CD4-positive, alpha-beta memory T cell (primary cell): ENCODE data around the gene ACOX2. TPM values are rescaled to one million over a fixed set of nuclear protein-coding genes. Genes with fewer than 3 reads are reported as not detected.

Experiments
- CTCF ChIA-PET: fragments of 350-600 bp; sonication (Branson Sonifier 250); formaldehyde crosslinking; loops from one replicate; lab custom pipeline; 2021; ENCODE audit warnings: inconsistent platforms; ENCODE audit not compliant: partially characterized antibody; lab: Charles Lee
- POLR2A ChIA-PET: fragments of 350-600 bp; sonication (Branson Sonifier 250); formaldehyde crosslinking; loops from one replicate; lab custom pipeline; 2021; ENCODE audit not compliant: partially characterized antibody; lab: Charles Lee
- DNase-seq, 5 donors: peaks; one replicate each; pipeline versions ENCODE4 v3.0.0 to v3.0.0-alpha.2; 2020 to 2022; ENCODE audit warnings: mixed read lengths in 1 of 5
- H3K27ac ChIP-seq: one replicate; pipeline ENCODE4 v1.7.0; 2013; ENCODE audit warnings: low read depth, low read length
- H3K27me3 ChIP-seq: 2 replicates; pipeline ENCODE4 v1.7.0; 2013; ENCODE audit warnings: mild to moderate bottlenecking, low read length, moderate library complexity; ENCODE audit not compliant: insufficient read depth
- H3K36me3 ChIP-seq: 2 replicates; pipeline ENCODE4 v1.7.0; 2013; ENCODE audit warnings: mild to moderate bottlenecking, low read length, moderate library complexity; ENCODE audit not compliant: insufficient read depth
- H3K4me1 ChIP-seq: 2 replicates; pipeline ENCODE4 v1.7.0; 2013; ENCODE audit warnings: mild to moderate bottlenecking, low read length, moderate library complexity; ENCODE audit not compliant: insufficient read depth
- H3K4me3 ChIP-seq, 2 donors: one replicate each; pipeline ENCODE4 v1.7.0; 2013; ENCODE audit warnings: low read length in 2 of 2, mild to moderate bottlenecking in 1 of 2
- H3K9me3 ChIP-seq, 2 donors: one replicate each; pipeline ENCODE4 v1.7.0; 2013; ENCODE audit warnings: low read length in 2 of 2, control low read depth in 1 of 2; ENCODE audit not compliant: control insufficient read depth in 1 of 2
- H3K27ac Mint-ChIP-seq, 7 donors: one replicate each; pipeline ENCODE4 v1.8.0; 2020 to 2021; ENCODE audit warnings: mixed read lengths in 7 of 7, mild to moderate bottlenecking in 6 of 7, inconsistent platforms in 3 of 7, moderate library complexity in 3 of 7
- H3K27me3 Mint-ChIP-seq, 2 donors: one replicate each; pipeline ENCODE4 v1.8.0; 2020 to 2021; ENCODE audit warnings: mixed read lengths in 2 of 2
- H3K36me3 Mint-ChIP-seq, 2 donors: one replicate each; pipeline ENCODE4 v1.8.0; 2020 to 2021; ENCODE audit warnings: mixed read lengths in 2 of 2, inconsistent platforms in 1 of 2, mild to moderate bottlenecking in 1 of 2
- H3K4me1 Mint-ChIP-seq, 4 donors: one replicate each; pipeline ENCODE4 v1.8.0; 2020 to 2021; ENCODE audit warnings: mixed read lengths in 4 of 4, mild to moderate bottlenecking in 1 of 4
- H3K4me3 Mint-ChIP-seq, 8 donors: one replicate each; pipeline ENCODE4 v1.8.0; 2020 to 2021; ENCODE audit warnings: mixed read lengths in 8 of 8, mild to moderate bottlenecking in 7 of 8, moderate library complexity in 6 of 8, inconsistent platforms in 3 of 8
- H3K9me3 Mint-ChIP-seq, 8 donors: one replicate each; pipeline ENCODE4 v1.8.0; 2020 to 2021; ENCODE audit warnings: mixed read lengths in 8 of 8, mild to moderate bottlenecking in 5 of 8, inconsistent platforms in 3 of 8, moderate library complexity in 1 of 8
- intact Hi-C: fragments of 100-400 bp; cut with micrococcal nuclease; formaldehyde crosslinking; loops from one replicate; pipeline ENCODE4 v1.15.1; 2023
- polyA plus RNA-seq, 2 donors: library from polyadenylated mRNA; unstranded; fragments of 300-500 nt; fragmentation: Illumina TruSeq; gene quantifications; one replicate each; pipeline ENCODE4 v1.2.3, GENCODE V29; 2021
- total RNA-seq, 2 experiments: library from RNA; stranded (reverse); gene quantifications; one replicate each; pipeline ENCODE4 v1.2.3, GENCODE V29; 2021

The ACOX2 gene
- total and polyA plus RNA-seq, 4 experiments from 2014 or later = not detected

DNA sequence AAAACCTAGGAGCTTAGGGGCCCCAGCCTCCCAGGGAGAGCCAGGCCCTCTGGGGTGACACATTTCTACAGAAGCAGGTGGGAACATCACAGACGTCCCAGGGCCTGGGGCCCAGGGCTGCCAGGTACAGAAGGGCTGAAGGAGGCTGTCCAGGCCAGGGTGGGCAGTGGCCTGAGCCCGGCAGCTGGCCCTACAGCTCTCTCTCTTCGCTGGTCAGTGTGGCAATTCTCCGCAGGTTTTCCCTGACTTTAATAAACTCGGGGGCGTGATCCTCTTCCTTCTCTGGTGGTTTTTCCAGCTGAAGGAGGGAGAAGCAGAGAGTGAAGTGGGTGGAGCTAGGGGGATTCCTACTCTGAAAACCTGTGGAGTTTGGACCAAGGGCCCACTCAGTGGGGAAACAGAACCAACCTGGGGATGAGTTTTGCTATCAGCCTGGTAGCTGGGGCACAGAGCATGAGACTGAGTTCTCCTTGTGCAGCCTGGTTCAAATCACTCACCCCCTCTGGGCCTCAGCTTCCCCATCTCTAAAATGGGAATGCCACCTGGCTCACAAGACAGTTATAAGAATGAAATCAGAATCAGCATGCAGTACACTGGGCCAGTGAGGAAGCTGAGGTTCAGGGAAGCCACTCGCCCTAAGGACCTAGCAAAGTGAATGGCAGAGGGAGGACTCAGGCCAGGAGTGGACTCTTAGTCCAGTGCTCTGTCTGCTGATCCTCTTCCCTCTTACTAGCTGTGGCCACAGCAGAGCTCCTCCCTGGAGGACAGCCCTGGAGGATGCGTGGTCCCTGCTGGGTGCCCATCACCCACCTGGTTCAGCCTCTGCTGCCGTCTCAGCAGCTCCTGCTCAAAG, 29.6 kb upstream of the ACOX2 start:
- H3K9me3 ChIP-seq = no peaks in the 10 kb centered on the region
- H3K27ac ChIP-seq = no peak overlapping the region
- intact Hi-C loops = no loop called here
- H3K4me3 ChIP-seq = no peak overlapping the region
- CTCF ChIA-PET = interaction anchor here (0.8 to 9.0 kb wide), 8 partner anchors 9 to 486 kb away, joined by 3 to 94 read pairs (median 6); partner anchors contain the start of gene FAM107A
- POLR2A ChIA-PET = interaction anchor here (0.6 kb wide), 1 partner anchor 17 kb away, joined by 3 read pairs; no protein-coding TSS in a partner anchor
- peaks cover 7% of the 10 kb centered on the region for H3K4me1 ChIP-seq
- H3K9me3 Mint-ChIP-seq = no peaks in the 10 kb centered on the region
- H3K36me3 ChIP-seq = no peaks in the 10 kb centered on the region
- no peak for DNase-seq
- H3K36me3 Mint-ChIP-seq = no peaks in the 10 kb centered on the region
- peaks cover 2 to 3% of the 10 kb centered on the region in 2 donors for H3K27me3 Mint-ChIP-seq
- peaks cover 4 to 7% (median 6%) of the 10 kb centered on the region in 4 donors for H3K4me1 Mint-ChIP-seq
- no peaks in the 10 kb centered on the region for H3K27me3 ChIP-seq
- H3K27ac Mint-ChIP-seq = no peak overlapping the region
- H3K4me3 Mint-ChIP-seq = no peak overlapping the region

DNA sequence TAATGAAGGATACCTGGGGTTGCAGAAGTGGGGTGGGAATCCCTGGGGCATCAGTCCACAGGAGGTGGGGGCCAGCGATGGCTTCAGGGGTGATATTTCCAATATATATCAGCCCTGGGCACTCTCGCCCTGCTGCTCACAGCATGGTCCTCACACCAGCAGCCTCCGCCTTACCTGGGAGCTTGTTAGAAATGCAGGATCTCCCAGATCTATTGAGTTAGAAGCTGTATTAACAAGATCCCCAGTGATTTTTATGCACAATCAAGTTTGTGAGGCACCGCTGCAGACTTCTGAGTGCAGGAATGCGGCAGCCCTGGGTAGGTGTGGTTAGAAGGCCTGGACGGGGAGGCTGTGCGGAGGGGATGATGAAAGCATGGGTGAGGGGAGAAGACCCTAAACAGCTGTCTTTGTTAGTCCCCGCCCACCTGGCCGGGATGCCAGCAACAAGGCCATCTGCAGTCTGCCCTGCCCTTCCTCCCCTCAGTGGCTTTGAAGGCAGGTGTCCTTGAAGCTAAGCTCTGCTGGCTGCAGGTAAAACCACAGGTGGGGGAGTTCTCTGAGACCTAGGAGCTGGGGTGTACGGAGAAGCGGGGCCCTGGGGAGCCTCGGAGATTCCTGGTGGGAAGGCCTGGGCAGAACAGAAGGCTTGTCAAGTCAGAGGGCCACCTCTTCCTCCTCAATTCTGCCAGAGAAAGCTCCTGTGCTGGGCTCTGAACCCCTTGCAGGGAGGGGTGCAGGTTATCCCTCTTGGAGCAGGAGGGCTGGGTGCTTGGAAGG, 28.8 kb upstream of the ACOX2 start:
- Histone ChIP-seq H3K36me3 (no peaks in the 10 kb centered on the region), H3K4me1 (peaks cover 7% of the 10 kb centered on the region), H3K4me3 (no peak overlapping the region), H3K27me3 (no peaks in the 10 kb centered on the region), H3K9me3 (no peaks in the 10 kb centered on the region), H3K27ac (no peak overlapping the region)
- no peak overlapping the region for H3K4me3 Mint-ChIP-seq
- POLR2A ChIA-PET = no interaction called here
- intact Hi-C loops = no loop called here
- no peak overlapping the region for H3K27ac Mint-ChIP-seq
- H3K27me3 Mint-ChIP-seq = peaks cover 3% of the 10 kb centered on the region in 2 donors
- CTCF ChIA-PET = interaction anchor here (0.8 to 9.0 kb wide), 6 partner anchors 10 to 487 kb away, joined by 3 to 94 read pairs (median 17); partner anchors contain the start of gene FAM107A
- no peaks in the 10 kb centered on the region for H3K9me3 Mint-ChIP-seq
- no peaks in the 10 kb centered on the region for H3K36me3 Mint-ChIP-seq
- H3K4me1 Mint-ChIP-seq = peaks cover 4 to 7% (median 6%) of the 10 kb centered on the region in 4 donors
- DNase-seq = no peak

DNA sequence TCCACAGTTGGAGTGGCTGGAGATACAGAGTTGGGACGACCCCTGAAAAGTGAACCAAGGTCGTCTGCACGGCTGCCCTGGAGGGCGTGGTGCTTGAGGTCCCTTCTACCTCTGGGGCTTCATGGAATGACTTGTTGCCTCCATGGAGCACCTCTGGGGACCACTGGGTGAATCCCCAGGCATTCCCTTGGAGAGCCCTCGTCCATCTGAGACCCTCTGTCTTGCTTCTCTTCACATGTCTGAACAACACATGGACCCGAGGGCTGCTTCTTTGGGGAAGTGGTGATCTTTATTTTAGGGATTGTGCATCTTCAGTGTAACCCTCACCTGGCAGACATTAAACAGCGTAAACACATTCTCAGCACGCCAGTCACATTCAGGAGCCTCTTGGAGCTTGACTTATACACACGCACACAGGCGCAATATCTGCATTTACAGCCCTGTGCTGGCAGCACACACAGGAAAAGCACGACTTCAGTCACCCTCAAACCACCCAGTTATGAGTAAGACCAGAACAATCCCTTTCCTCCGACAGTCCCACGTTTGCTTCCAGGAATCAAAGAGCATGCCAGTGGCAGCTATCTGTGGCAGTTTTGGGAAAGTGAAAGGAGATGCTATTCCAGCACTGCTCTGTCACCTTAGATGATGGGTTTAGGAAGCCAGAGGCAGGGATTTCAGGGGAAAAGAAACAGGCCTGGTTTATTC, 27.6 kb upstream of the ACOX2 start:
- no peaks in the 10 kb centered on the region for H3K27me3 ChIP-seq
- Mint-ChIP-seq H3K27me3 (peaks cover 2 to 3% of the 10 kb centered on the region in 2 donors), H3K4me3 (no peak overlapping the region), H3K27ac (no peak overlapping the region), H3K36me3 (no peaks in the 10 kb centered on the region), H3K4me1 (peaks cover 4 to 7% (median 6%) of the 10 kb centered on the region in 4 donors), H3K9me3 (no peaks in the 10 kb centered on the region)
- no peak for DNase-seq
- no peak overlapping the region for H3K4me3 ChIP-seq
- peaks cover 7% of the 10 kb centered on the region for H3K4me1 ChIP-seq
- no peak overlapping the region for H3K27ac ChIP-seq
- ChIA-PET CTCF (interaction anchor here (0.7 kb wide), 1 partner anchor 13 kb away, joined by 3 read pairs; no protein-coding TSS in a partner anchor), POLR2A (no interaction called here)
- H3K9me3 ChIP-seq = no peaks in the 10 kb centered on the region
- intact Hi-C loops = no loop called here
- H3K36me3 ChIP-seq = no peaks in the 10 kb centered on the region

DNA sequence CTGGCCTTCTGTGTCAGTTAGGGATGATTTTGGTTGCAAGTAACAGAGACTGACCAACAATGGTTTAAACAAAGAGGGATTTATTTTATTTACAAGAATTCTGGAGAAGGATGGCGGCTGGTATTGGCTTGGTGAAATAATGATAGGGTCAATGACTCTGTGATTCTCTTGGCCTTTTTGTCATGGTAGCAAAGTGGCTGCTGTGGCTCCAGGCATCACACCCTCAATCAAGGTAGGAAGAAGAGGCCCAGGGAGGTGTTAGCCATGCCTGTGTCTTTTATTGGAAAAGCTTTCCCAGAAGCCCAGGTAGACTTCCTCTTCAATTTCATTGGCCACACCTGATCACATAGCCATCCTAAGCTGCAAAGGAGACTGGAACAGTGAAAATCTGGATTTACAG, 27.1 kb upstream of the ACOX2 start:
- H3K4me3 ChIP-seq = no peak overlapping the region
- Mint-ChIP-seq H3K9me3 (no peaks in the 10 kb centered on the region), H3K36me3 (no peaks in the 10 kb centered on the region), H3K27me3 (peaks cover 2 to 3% of the 10 kb centered on the region in 2 donors), H3K27ac (no peak overlapping the region), H3K4me3 (no peak overlapping the region), H3K4me1 (peaks cover 4 to 6% (median 5%) of the 10 kb centered on the region in 4 donors)
- no peak overlapping the region for H3K27ac ChIP-seq
- peaks cover 6% of the 10 kb centered on the region for H3K4me1 ChIP-seq
- POLR2A ChIA-PET = no interaction called here
- no peaks in the 10 kb centered on the region for H3K9me3 ChIP-seq
- CTCF ChIA-PET = interaction anchor here (0.7 kb wide), 1 partner anchor 14 kb away, joined by 3 read pairs; no protein-coding TSS in a partner anchor
- H3K27me3 ChIP-seq = no peaks in the 10 kb centered on the region
- DNase-seq = no peak
- intact Hi-C loops = no loop called here
- no peaks in the 10 kb centered on the region for H3K36me3 ChIP-seq

DNA sequence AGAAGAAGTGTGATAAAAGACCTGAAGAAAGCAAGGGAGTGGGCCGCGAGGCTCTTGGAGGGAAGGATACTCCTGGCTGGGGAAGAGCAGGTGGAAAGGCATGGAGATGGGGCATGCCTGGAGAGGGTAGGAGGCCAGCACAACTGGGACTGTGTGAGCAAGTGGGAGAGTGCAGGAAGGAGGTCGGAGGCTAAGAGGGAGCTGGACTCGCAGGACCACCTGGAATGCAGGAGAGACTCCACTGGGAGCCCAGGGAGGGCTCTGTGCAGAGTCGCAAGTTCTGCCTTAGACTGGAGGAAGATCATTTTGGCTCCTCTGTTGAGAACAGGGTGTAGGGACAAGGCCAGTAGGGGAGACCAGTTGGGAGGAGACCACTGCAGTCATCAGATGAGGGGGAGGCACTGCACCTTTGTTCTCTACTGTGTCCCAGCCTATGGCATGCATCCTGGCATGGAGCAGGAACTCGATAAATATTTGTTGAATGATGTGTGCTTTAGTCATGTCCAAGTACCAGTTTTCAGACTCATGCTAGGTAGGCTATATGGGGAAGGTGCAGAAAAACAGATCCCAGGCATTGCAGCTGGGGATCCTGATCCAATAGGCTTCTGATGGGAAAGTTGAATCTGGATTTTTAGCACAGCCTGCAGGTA, 26.5 kb upstream of the ACOX2 start:
- H3K27me3 ChIP-seq = no peaks in the 10 kb centered on the region
- no peak overlapping the region for H3K27ac Mint-ChIP-seq
- H3K9me3 ChIP-seq = no peaks in the 10 kb centered on the region
- no peak overlapping the region for H3K27ac ChIP-seq
- intact Hi-C loops = no loop called here
- H3K36me3 Mint-ChIP-seq = no peaks in the 10 kb centered on the region
- H3K4me1 Mint-ChIP-seq = peaks cover 0 to under 1% (median under 1%) of the 10 kb centered on the region in 4 donors
- peaks cover 0 to 2% of the 10 kb centered on the region in 2 donors for H3K27me3 Mint-ChIP-seq
- no peaks in the 10 kb centered on the region for H3K9me3 Mint-ChIP-seq
- no peaks in the 10 kb centered on the region for H3K36me3 ChIP-seq
- CTCF ChIA-PET = no interaction called here
- H3K4me1 ChIP-seq = peaks cover under 1% of the 10 kb centered on the region
- H3K4me3 Mint-ChIP-seq = no peak overlapping the region
- no peak overlapping the region for H3K4me3 ChIP-seq
- DNase-seq = no peak
- POLR2A ChIA-PET = no interaction called here

DNA sequence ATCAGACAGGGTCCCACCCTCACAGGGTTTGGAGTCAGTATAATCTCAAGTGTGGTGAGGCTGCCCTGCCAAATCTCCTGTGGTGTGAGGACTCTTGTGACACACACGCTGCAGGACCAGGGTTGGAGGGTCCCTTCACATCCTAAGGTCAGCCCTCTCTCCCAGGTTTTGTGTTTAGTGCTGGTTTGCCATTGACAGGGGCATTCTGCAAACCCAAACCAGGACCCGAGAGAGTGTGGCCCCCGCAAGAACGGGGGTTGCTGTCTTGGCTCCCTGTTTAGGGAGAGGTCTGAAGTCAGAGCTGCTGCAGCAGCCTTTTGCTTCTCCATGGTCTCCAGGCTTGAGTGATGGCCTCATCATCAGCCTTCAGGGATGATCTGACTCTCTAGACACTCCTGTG, 25.5 kb upstream of the ACOX2 start:
- no peaks in the 10 kb centered on the region for H3K27me3 ChIP-seq
- H3K4me1 ChIP-seq = no peaks in the 10 kb centered on the region
- ChIA-PET CTCF (no interaction called here), POLR2A (no interaction called here)
- intact Hi-C loops = no loop called here
- no peaks in the 10 kb centered on the region for H3K36me3 ChIP-seq
- no peaks in the 10 kb centered on the region for H3K9me3 Mint-ChIP-seq
- peaks cover 0 to 2% of the 10 kb centered on the region in 2 donors for H3K27me3 Mint-ChIP-seq
- no peak overlapping the region for H3K27ac Mint-ChIP-seq
- no peaks in the 10 kb centered on the region for H3K9me3 ChIP-seq
- H3K4me3 ChIP-seq = no peak overlapping the region
- no peaks in the 10 kb centered on the region for H3K4me1 Mint-ChIP-seq
- H3K27ac ChIP-seq = no peak overlapping the region
- H3K4me3 Mint-ChIP-seq = no peak overlapping the region
- H3K36me3 Mint-ChIP-seq = no peaks in the 10 kb centered on the region
- DNase-seq = no peak
